ENCODE measurements around the gene KCNC1. TPM values are rescaled to one million over a fixed set of nuclear protein-coding genes. Genes with fewer than 3 reads are reported as not detected.

Gene KCNC1
- total and polyA plus RNA-seq, 4 donors, result 3.8 to 48.7 (median 31.0) TPM

- H3K36me3 ChIP-seq (ENCODE audit: control insufficient read depth, insufficient read depth, low read length), result peaks cover 64% of the 10 kb centered on the region
- H3K27me3 ChIP-seq (ENCODE audit: control insufficient read depth, insufficient read depth, low read length), result no peaks in the 10 kb centered on the region
- H3K4me3 ChIP-seq (ENCODE audit: low read depth, low read length), result no peak overlapping the region
- no peaks in the 10 kb centered on the region for H3K9me3 ChIP-seq (ENCODE audit: control insufficient read depth, insufficient read depth, low read length)
- no peak overlapping the region for H3K27ac ChIP-seq (ENCODE audit: low read depth, low read length)
- 72% methylated on average over 13 of the region's 18 CpGs for WGBS (ENCODE audit: insufficient coverage)
- no peak for DNase-seq (ENCODE audit: low read depth in 4 of 6, low spot score in 6 of 6)
- peaks cover 27% of the 10 kb centered on the region for H3K4me1 ChIP-seq (ENCODE audit: control insufficient read depth, insufficient read depth, low read length)
Observed at GRCh38 chr11:17775507-17776211, 41.1 kb downstream of the KCNC1 start.

- Histone ChIP-seq H3K4me3 (ENCODE audit: low read depth, low read length) (no peak overlapping the region), H3K36me3 (ENCODE audit: control insufficient read depth, insufficient read depth, low read length) (peaks cover 69% of the 10 kb centered on the region), H3K9me3 (ENCODE audit: control insufficient read depth, insufficient read depth, low read length) (no peaks in the 10 kb centered on the region), H3K27ac (ENCODE audit: low read depth, low read length) (no peak overlapping the region), H3K27me3 (ENCODE audit: control insufficient read depth, insufficient read depth, low read length) (no peaks in the 10 kb centered on the region), H3K4me1 (ENCODE audit: control insufficient read depth, insufficient read depth, low read length) (peaks cover 29% of the 10 kb centered on the region)
- no peak for DNase-seq (ENCODE audit: low read depth in 4 of 6, low spot score in 6 of 6)
- WGBS (ENCODE audit: insufficient coverage), result 54% methylated on average over 12 of the region's 15 CpGs
Observed at GRCh38 chr11:17776212-17776875, 41.8 kb downstream of the KCNC1 start.

- Histone ChIP-seq H3K27me3 (ENCODE audit: control insufficient read depth, insufficient read depth, low read length) (no peaks in the 10 kb centered on the region), H3K36me3 (ENCODE audit: control insufficient read depth, insufficient read depth, low read length) (peaks cover 60% of the 10 kb centered on the region), H3K9me3 (ENCODE audit: control insufficient read depth, insufficient read depth, low read length) (no peaks in the 10 kb centered on the region), H3K4me1 (ENCODE audit: control insufficient read depth, insufficient read depth, low read length) (peaks cover 33% of the 10 kb centered on the region), H3K27ac (ENCODE audit: low read depth, low read length) (no peak overlapping the region), H3K4me3 (ENCODE audit: low read depth, low read length) (no peak overlapping the region)
- DNase-seq (ENCODE audit: low read depth in 4 of 6, low spot score in 6 of 6), result peak in 1 of 6 donors; percentile 49
- WGBS (ENCODE audit: insufficient coverage), result 79% methylated on average over 13 of the region's 16 CpGs
Observed at GRCh38 chr11:17777086-17777737, 42.6 kb downstream of the KCNC1 start.

GRCh38 chr11:17777738-17778091 lies 43.1 kb downstream of the KCNC1 start:
- H3K9me3 ChIP-seq (ENCODE audit: control insufficient read depth, insufficient read depth, low read length), result no peaks in the 10 kb centered on the region
- DNase-seq (ENCODE audit: low read depth in 4 of 6, low spot score in 6 of 6), result no peak
- H3K4me3 ChIP-seq (ENCODE audit: low read depth, low read length), result no peak overlapping the region
- H3K27me3 ChIP-seq (ENCODE audit: control insufficient read depth, insufficient read depth, low read length), result no peaks in the 10 kb centered on the region
- peaks cover 33% of the 10 kb centered on the region for H3K4me1 ChIP-seq (ENCODE audit: control insufficient read depth, insufficient read depth, low read length)
- 94% methylated on average over 7 of the region's 13 CpGs for WGBS (ENCODE audit: insufficient coverage)
- H3K36me3 ChIP-seq (ENCODE audit: control insufficient read depth, insufficient read depth, low read length), result peaks cover 55% of the 10 kb centered on the region
- no peak overlapping the region for H3K27ac ChIP-seq (ENCODE audit: low read depth, low read length)

- Histone ChIP-seq H3K27ac (ENCODE audit: low read depth, low read length) (no peak overlapping the region), H3K36me3 (ENCODE audit: control insufficient read depth, insufficient read depth, low read length) (peaks cover 49% of the 10 kb centered on the region), H3K27me3 (ENCODE audit: control insufficient read depth, insufficient read depth, low read length) (no peaks in the 10 kb centered on the region), H3K9me3 (ENCODE audit: control insufficient read depth, insufficient read depth, low read length) (no peaks in the 10 kb centered on the region), H3K4me3 (ENCODE audit: low read depth, low read length) (no peak overlapping the region), H3K4me1 (ENCODE audit: control insufficient read depth, insufficient read depth, low read length) (peaks cover 33% of the 10 kb centered on the region)
- 95% methylated on average over 5 of the region's 5 CpGs for WGBS (ENCODE audit: insufficient coverage)
- no peak for DNase-seq (ENCODE audit: low read depth in 4 of 6, low spot score in 6 of 6)
Observed at GRCh38 chr11:17778352-17778751, 43.8 kb downstream of the KCNC1 start.

GRCh38 chr11:17778956-17779860 lies 44.6 kb downstream of the KCNC1 start:
- H3K4me1 ChIP-seq (ENCODE audit: control insufficient read depth, insufficient read depth, low read length), result peaks cover 29% of the 10 kb centered on the region
- WGBS (ENCODE audit: insufficient coverage), result 93% methylated on average over 23 of the region's 40 CpGs
- no peak overlapping the region for H3K27ac ChIP-seq (ENCODE audit: low read depth, low read length)

GRCh38 chr11:17779861-17780594 lies 45.4 kb downstream of the KCNC1 start:
- WGBS (ENCODE audit: insufficient coverage), result 92% methylated on average over 13 of the region's 14 CpGs
- no peak overlapping the region for H3K27ac ChIP-seq (ENCODE audit: low read depth, low read length)
- H3K9me3 ChIP-seq (ENCODE audit: control insufficient read depth, insufficient read depth, low read length), result no peaks in the 10 kb centered on the region
- H3K4me3 ChIP-seq (ENCODE audit: low read depth, low read length), result no peak overlapping the region
- peaks cover 42% of the 10 kb centered on the region for H3K36me3 ChIP-seq (ENCODE audit: control insufficient read depth, insufficient read depth, low read length)
- H3K4me1 ChIP-seq (ENCODE audit: control insufficient read depth, insufficient read depth, low read length), result peaks cover 26% of the 10 kb centered on the region
- no peaks in the 10 kb centered on the region for H3K27me3 ChIP-seq (ENCODE audit: control insufficient read depth, insufficient read depth, low read length)
- DNase-seq (ENCODE audit: low read depth in 4 of 6, low spot score in 6 of 6), result no peak

More at GRCh38 chr11:17778956-17779860, 44.6 kb downstream of the KCNC1 start:
- Histone ChIP-seq H3K4me3 (ENCODE audit: low read depth, low read length) (no peak overlapping the region), H3K36me3 (ENCODE audit: control insufficient read depth, insufficient read depth, low read length) (peaks cover 44% of the 10 kb centered on the region), H3K27me3 (ENCODE audit: control insufficient read depth, insufficient read depth, low read length) (no peaks in the 10 kb centered on the region), H3K9me3 (ENCODE audit: control insufficient read depth, insufficient read depth, low read length) (no peaks in the 10 kb centered on the region)
- DNase-seq (ENCODE audit: low read depth in 4 of 6, low spot score in 6 of 6), result no peak

- Histone ChIP-seq H3K27ac (ENCODE audit: low read depth, low read length) (no peak overlapping the region), H3K4me3 (ENCODE audit: low read depth, low read length) (no peak overlapping the region), H3K27me3 (ENCODE audit: control insufficient read depth, insufficient read depth, low read length) (no peaks in the 10 kb centered on the region), H3K9me3 (ENCODE audit: control insufficient read depth, insufficient read depth, low read length) (no peaks in the 10 kb centered on the region), H3K4me1 (ENCODE audit: control insufficient read depth, insufficient read depth, low read length) (peaks cover 22% of the 10 kb centered on the region), H3K36me3 (ENCODE audit: control insufficient read depth, insufficient read depth, low read length) (peaks cover 38% of the 10 kb centered on the region)
- DNase-seq (ENCODE audit: low read depth in 4 of 6, low spot score in 6 of 6), result no peak
- 94% methylated on average over 15 of the region's 15 CpGs for WGBS (ENCODE audit: insufficient coverage)
Observed at GRCh38 chr11:17780668-17781067, 46.1 kb downstream of the KCNC1 start.

- H3K9me3 ChIP-seq (ENCODE audit: control insufficient read depth, insufficient read depth, low read length), result no peaks in the 10 kb centered on the region
- no peak overlapping the region for H3K4me3 ChIP-seq (ENCODE audit: low read depth, low read length)
- H3K27ac ChIP-seq (ENCODE audit: low read depth, low read length), result no peak overlapping the region
- DNase-seq (ENCODE audit: low read depth in 4 of 6, low spot score in 6 of 6), result no peak
- WGBS (ENCODE audit: insufficient coverage), result 78% methylated on average over 5 of the region's 12 CpGs
- H3K27me3 ChIP-seq (ENCODE audit: control insufficient read depth, insufficient read depth, low read length), result no peaks in the 10 kb centered on the region
- peaks cover 16% of the 10 kb centered on the region for H3K4me1 ChIP-seq (ENCODE audit: control insufficient read depth, insufficient read depth, low read length)
- peaks cover 36% of the 10 kb centered on the region for H3K36me3 ChIP-seq (ENCODE audit: control insufficient read depth, insufficient read depth, low read length)
Observed at GRCh38 chr11:17781221-17781620, 46.6 kb downstream of the KCNC1 start.

All from spinal cord (tissue), 10 donors.